Activated naive CD8-positive, alpha-beta T cell treated with anti-CD3 and anti-CD28 coated beads, Interleukin-2, amount 50 U/mL, for 16 hours (primary cell): ENCODE results near the gene COG2.

ENCODE experiments used
- DNase-seq: peaks from one replicate; pipeline ENCODE4 v3.0.0-alpha.2; 2020; ENCODE audit warnings: low read depth, low spot score

The COG2 gene

DNA sequence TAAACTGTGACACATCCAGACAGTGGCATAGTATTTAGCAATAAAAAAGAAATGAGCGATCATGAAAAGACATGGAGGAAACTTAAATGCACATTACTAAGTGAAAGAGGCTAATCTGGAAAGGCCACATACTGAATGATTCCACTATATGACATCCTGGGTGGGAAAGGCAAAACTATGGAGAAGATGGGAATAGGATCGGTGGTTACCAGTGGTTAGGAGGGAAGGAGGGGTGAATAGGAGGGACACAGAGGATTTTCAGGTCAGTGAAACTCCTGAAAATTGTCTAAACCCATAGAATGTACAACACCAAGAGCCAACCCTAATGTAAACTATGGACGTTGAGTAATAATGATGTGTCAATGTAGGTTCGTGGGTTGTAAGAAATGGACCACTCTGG, 57.9 kb downstream of the COG2 start:
- no peak for DNase-seq

DNA sequence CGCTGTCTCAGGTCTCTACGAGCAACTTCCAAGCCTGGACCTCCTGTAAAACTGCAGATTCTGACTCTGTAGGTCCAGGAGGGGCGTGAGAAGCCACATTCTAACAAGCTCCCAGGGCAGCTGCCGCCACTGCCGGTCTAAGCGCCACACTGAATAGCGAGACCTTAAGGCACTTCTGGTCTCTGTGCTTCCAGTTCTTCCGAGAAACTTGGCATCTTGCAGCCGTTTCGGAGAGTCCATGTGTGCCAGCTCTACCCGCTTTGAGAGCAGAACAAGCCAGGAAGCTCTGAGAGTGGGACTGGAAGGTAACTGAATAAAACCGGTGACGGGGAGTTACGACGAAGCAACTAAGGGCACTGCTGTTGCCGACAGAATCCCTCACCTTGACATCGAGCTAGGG, 59.2 kb downstream of the COG2 start:
- no peak for DNase-seq

DNA sequence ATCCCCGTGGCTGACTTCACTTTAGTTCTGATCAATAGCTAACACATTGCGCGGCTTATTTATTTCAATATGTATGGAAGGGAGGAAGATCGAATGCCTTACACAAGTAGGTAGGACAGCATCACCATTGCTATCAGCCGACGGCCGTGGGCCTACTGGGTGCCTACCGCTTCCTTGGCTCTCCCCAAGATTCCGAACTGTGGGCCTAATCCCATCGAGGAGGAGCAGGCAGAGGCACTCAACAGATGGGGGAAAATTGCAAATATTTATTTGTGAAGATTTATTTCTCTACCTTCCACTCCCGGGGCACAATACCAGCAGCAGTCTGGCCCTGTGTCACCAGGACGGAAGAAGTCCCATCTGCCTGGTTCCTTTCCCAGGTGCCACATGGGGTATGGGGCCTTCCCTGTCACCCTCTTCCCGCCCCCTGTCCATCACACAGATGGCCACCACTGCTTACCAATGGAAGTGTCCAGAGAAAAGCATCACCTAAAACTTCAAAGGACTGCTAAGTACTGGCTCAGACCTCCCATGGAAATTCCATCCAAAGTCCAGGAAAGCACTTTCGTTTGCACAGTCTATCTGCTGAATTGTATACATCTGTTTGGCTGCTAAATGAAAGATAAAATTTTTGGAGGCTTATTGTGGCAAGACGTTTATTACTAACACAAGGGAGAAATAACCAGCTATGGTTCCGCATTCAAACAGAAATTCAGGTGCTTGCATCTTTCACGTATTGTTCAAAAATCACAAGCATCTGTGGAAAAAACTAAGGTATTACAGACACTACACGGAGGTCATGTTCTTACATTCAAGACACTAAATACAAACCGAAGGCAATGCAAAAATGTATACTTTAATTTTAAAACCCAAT, 59.9 kb downstream of the COG2 start:
- DNase-seq = no peak

DNA sequence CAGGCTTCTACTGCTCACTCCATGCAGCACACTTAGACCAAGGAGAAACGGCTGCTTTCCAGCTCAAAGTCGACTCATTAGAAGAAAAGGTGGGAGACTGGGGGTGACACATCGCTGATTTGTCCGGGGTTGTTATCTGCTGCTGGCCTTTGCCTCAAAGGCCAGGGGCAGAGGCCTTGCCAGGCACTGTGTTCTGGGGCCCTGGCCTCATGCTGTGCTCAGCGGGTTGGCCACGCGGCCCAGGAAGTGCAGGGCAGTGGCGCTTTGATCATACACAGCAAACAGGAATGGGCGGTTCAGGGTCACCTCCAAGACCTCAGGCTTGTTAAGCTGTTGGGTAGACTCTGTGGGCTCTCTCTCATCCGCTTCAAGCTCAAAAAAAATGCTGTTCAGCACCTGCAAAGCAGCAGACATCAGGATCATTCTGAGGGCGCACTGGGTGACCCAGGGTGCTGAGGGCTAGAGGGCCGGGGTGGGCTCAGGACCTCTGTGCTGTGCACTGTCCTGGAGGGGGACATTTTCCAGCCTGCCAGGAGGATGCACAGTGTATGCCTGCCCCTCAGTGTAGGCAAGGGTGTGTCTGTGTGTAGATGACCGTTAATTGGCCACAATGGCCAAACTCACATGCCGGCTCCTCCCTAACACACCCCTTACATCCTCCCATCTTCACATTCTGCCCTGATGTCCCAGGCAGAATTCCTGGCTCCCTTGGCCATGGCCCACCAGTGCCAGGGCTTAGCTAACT, 60.8 kb downstream of the COG2 start:
- no peak for DNase-seq

DNA sequence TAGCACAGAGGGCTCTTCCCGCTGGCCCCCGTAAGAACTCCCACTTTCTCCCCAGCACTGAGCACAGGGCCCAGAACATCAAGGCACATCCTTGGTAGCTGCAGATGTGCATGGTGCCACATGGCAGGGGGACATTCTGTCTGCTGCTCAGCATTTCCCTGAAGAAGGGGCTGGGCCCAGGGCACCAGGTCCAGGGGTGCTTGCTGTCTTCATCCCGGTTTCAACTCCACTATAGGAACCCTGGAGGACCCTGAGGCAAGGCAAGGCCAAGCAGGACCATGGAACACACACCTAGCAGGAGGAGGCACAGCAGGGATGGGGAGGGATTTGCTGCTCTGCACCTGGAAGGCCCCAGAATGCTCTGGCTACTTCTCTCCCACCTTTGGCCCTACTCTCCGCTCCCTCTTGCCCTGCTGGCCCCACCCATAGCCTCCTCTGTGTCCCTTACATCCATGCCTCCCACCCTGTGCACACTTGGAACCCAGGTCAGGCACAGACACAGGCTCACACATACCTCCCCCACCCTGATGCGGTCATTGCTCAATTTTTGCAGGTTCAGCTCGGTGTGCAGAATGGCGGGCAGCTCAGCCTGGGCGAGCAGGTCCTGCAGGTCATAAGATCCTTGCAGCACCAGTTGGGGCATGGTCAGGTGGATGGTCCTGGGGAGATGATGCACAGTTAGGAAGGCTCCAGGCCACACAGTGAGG, 61.6 kb downstream of the COG2 start:
- DNase-seq = no peak

DNA sequence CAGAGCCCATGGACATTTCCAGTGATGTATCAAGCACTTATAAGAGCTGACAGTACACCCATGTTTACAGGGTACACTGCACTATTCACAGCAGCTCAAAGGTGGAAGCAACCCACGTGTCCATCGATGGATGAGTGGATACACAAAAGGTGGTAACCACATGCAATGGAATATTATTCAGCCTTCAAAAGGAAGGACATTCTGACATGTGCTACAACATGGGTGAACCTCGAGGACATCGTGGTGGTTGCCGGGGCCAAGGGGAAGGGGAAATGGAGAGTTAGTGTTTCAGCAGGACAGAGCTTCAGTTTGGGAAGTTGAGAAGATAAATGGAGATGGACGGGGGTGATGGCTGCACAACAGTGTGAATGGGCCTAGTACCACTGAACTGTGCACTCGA, 62.5 kb downstream of the COG2 start:
- no peak for DNase-seq

DNA sequence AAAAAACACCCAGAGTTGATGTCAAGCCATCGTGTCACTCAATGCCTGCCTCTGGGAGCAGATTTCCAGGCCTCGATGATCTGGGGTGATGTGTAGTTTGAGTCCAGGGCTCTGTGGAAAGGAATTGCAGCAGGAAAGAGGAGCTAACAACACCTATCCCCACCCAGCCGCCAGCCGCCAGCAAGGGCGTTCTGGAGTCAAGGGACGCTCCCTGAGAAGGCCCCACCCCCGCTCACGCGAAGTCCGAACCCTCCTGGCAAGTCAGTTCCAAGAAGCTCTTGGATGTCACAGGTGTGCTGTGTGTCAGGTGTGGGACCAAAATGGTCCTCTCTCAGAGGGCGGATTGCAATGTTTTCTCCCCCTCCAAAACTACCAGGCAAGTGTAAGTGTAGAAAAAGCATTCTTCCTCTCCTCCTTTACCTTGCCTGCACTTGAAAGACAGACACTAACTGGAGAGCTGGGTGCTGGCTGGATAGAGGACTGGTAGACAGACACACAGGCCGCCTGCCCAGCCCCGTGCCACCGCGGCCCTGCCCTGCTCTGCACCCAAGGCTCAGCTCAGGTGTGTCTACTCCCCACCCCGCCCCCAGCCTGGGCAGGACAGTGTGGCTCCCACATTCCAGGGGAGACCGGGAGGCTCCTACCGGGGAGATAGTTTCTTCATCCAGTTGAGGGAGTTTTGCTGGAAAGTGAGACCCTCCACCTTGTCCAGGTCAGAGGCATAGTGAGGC, 63.2 kb downstream of the COG2 start:
- DNase-seq = no peak

DNA sequence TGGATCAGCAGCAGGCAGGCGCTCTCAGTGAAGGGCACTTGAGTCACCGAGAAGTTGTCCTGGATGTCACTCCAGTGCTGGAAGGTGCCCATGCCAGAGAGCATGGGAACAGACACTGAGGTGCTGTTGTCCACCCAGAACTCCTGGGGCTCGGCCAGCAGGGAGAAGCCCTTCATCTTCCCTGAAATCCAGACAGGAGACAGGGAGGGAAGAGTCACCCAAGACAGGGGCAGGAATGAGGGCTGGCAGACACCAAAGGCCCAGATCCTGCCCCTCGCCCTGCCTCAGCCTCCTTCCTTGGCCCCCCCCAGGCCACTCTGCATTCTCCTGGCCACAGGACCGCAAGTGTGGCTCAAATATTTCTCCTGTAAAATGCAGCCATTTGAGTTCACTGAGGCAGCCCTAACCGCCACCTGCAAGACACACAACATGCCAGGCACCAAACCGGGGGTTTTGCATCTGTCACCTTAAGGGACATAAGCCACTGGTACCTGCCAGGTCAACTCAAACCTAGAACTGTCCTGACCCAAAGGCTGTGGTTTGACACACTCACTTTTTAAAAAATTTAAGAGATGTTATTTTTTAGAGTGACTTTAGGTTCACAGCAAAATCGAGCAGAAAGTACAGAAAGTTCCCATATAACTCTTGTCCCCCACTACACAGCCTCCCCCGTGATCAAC, 63.9 kb downstream of the COG2 start:
- no peak for DNase-seq

DNA sequence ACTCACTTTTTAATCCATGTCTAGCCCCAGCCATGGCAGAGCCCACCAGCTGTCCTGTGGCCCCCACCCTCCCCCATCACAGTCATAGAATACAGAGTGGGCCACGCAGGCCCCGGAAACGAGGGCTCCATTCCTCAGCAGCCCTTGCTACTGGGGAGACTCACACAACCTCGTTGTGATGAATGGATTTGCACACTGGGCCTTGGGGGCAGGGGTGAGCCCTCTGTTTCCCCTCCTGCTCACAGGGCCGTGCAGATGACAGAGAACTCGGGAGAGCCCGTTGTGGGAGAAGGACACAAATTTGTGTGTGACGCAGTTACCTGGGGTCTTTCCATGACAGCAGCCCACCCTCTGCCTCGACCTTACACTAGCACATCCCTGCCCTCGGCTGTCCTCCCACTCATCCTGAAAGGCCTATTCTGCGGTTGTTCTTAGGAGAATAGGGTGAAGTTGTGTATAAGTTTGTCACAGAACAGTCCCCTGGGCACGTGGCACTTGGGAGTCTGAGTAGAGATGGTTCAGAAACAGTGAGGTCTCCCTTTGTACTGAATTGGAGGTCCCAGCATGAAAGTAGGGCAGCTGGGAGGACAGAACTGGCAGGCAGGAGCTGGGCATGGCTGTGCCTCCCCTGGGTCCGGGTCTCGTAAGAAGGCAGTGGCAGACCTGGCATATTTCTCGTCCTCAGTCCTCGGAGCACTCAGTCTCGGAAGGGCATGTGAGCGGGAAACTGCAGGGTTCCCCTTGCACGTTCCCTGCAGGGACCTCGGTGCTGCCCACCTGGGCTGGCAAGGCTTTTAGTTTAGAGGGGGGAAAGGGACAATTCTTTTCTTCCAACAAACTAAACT, 64.8 kb downstream of the COG2 start:
- no peak for DNase-seq

DNA sequence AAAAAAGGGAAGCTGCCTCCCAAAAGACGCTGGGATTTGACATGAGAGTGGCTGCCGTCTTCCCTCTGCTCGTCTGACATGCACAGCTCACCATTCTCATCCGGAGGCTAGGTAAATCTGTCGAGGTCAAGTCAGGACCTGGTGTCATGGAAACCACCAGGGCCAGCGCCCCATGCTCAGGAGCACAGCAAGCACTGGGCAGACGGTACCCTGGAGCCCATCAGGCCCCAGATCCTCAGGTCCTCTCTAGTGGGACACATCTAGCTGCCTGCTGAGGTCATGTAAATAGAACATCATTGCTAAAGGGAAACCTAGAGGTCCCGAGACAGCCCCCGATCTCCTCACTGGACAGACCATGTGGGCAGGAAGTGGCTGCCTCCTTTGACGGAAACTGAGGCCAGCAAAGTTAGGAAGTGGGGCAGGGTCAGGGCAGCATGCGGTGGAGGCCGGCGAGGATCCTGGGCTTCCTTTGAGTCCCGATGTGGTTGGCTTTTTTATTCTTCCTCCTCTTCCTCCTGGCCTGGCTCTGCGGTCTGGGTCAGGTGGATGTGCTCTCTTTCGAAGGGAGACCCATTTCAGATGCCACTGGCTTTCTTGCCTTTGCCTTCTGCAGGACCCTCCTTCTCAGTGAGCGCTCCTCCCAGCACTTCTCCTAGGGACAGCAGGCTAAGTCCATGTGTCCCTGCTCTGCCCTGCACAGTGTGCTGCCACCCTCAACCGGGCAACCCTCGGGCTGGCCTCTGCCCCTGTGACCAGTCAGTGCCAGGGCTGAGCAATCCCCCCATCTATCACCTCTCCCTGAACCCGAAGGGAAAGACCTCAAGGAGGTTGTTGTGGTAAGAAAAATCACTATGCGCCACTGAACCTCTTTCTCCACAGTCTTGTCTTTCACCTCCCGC, 65.7 kb downstream of the COG2 start:
- DNase-seq = no peak

DNA sequence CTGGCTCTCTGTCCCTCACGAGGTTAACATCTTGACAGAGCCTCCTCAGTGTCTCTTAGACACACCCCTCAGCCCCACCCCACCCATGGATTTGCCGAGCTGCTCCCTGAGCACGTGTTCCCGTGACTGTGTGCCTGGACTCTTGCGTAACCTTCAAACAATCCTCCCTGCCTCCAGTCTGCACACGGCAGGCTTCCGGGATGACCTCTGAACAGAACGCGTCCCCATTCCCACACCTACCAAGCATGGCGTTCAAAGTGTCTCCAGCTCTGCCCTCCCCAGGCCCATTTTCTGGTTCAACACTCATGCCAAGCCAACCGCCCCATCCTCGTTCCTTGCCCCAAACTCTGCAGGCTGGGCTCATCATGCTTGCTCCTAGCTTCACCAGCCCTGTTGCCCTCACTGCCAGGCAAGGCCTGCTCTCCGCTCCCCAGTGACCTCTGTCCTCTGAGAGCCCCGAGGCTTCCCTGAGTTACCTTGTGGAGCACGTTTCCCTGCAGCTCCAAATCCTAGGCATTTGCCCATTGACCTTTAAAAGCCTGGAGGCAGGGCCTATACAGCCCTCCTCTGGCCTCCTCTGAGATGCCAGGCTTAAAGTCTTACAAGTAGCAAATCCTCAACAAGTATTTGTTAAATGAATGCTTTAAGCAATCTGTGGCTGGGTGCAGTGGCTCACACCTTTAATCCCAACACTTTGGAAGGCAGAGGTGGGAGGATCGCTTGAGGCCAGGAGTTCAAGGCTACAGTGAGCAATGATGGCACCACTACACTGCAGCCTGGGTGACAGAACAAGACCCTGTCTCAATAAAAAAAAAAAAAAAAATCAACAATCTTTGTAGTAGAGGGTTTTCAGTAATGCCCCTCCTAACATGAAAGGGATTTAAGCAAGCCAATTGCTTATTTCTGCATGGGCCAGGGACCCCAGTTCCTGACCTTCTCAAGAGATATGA, 66.6 kb downstream of the COG2 start:
- no peak for DNase-seq

DNA sequence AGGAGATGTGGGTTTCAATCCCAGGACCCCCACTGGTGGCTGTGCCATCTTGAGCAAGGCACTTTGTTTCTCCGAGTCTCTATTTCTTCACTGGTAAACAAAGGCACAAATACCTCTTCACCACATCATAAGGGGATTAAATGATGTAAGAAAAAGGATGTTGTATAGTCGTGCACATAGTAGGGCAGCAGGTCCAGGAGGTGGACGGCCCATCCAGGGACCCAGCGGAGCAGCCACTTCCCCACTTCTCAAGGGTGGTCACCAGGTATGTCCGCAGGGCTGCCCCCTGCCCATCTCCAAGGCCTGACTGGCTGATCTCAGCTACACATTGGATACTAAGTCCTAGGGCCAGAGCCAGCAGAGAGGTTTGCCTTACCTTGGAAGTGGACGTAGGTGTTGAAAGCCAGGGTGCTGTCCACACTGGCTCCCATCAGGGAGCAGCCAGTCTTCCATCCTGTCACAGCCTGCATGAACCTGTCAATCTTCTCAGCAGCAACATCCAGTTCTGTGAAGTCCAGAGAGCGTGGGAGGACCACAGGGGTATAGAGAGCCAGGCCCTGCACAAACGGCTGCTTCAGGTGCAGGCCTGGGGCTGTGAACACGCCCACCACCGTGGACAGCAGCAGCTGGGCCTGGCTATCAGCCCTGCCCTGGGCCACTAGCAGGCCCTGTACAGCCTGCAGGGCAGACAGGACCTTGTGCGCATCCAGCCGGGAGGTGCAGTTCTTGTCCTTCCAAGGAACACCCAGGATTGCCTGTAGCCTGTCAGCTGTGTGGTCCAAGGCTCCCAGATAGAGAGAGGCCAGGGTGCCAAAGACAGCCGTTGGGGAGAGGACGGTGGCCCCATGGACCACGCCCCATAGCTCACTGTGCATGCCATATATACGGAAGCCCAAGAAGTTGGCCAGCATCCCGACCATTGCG, 67.6 kb downstream of the COG2 start:
- no peak for DNase-seq

DNA sequence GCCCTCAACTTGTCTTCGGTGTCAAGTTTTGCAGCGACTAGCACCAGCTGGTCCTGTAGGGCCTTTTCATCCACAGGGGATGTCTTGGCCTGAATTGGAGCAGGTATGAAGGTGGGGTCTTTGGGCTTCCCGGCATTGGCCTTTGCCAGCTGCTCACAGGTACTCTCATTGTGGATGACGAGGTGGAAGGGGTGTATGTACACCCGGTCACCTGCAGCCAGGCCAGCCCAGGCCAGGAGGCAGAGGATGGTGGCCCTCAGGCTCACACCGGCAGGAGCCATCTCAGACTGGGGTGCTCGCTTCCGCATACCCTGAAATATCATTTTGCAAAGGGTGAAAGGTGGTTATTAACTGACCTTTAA, 68.2 kb downstream of the COG2 start:
- DNase-seq = no peak

DNA sequence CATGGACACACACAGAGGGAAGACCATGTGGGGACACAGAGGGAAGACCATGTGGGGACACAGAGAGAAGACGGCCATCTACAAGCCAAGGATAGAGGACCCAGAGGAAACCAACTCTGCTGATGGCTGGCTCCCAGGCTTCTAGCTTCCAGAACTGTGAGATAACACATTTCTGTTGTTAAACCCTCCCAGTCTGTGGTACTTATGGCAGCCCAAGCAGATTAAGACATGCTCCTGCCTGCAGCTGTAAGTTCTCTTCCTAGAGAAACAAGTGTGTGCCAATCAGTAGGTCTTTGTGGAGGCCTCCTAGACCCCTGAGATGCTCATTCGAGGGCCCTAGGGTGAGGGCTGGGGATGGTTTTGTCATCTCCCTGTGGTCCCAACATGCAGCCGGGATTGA, 69.0 kb downstream of the COG2 start:
- no peak for DNase-seq

DNA sequence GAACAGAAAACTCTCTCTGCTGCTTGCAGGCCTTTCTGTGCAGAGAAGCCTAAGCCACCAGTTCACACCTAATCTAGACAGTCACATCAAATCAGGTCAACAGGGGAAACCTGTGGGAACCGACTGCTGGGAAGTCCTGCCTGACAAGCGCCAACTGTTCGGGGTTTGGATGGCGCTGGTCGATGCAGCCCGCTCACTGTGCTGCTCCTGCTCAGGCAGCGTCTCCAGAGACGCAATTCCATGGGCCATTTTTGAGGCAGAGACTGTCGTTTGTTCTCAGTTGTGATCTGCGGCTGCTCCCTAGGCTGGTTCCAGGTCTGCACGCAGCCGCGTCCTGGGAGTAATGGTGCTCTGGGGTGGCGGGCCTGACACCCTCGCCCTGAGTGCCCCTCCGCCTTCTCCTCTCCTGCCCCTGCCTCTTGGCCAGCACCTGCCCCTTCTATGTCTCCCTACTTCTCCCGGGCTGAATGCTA, 70.2 kb downstream of the COG2 start:
- DNase-seq = no peak

DNA sequence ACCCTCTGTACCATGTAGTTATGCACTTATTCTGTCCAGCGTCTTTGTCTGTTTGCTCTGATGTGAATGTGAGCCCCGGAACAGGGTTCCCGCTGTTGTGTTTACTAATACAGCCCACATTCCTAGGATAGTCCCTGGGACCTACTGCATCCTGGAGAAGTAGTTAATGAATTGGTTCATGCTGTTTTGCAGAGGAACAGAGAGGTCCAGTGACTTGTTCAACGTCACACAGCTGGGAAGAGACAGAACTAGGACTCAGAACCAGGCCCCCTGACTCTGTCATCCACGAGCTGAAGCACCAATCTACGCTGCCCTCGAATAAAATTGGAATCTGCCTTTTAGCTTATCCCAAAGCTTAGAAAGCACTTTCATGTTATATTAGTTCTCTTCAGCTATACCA, 70.9 kb downstream of the COG2 start:
- DNase-seq = no peak

DNA sequence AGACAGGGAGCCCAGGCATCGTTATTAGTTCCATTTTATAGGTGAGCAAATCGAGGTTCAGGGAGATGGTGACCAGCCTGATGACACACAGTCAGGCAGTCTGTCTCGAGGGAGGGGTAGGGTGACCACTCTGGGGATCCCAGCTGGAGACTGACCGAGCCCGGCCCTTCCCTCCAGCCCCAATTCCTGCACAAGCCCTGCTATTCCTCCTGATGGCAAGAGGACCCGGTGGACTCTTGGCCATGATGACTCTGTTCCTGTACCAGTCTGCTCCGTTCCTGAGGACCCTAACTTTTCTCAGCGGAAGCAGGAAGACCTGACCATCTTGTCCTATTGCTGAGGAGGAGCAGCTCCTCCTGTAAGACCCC, 71.2 kb downstream of the COG2 start:
- DNase-seq = no peak
